GM12878 (cell line): ENCODE data around the gene SLC25A26. TPM values are rescaled to one million over a fixed set of nuclear protein-coding genes. Genes with fewer than 3 reads are reported as not detected.

Experiments
- ATAC-seq: fragments of 200-7000 bp; cut with Tn5 transposase; 3 replicates; pipeline ENCODE4 v1.9.1; 2020; ENCODE audit warnings: mild to moderate bottlenecking, moderate library complexity
- BruUV-seq: library from RNA; stranded (reverse); fragments of 400-500 nt; replicated peaks from 2 replicates; lab custom pipeline; 2021; lab: Mats Ljungman, UMichigan
- CTCF ChIA-PET: fragments of 300-600 bp; sonication (Branson Sonifier 250); formaldehyde crosslinking; extraction: SDS; loops from one replicate; lab custom pipeline; 2021; ENCODE audit warnings: inconsistent platforms; lab: Yijun Ruan, JAX
- POLR2A ChIA-PET: fragments of 350-600 bp; formaldehyde crosslinking; extraction: SDS; loops from one replicate; lab custom pipeline; 2021; ENCODE audit warnings: inconsistent platforms; lab: Charles Lee
- RAD21 ChIA-PET: fragments of 300-600 bp; sonication (Branson Sonifier 250); formaldehyde crosslinking; loops from one replicate; lab custom pipeline; 2023; ENCODE audit warnings: antibody characterized with exemption; ENCODE audit not compliant: unreplicated experiment; lab: Charles Lee
- SMC1A ChIA-PET: fragments of 300-600 bp; sonication (Branson Sonifier 250); formaldehyde crosslinking; loops from one replicate; lab custom pipeline; 2023; ENCODE audit not compliant: unreplicated experiment, uncharacterized antibody; lab: Charles Lee
- DNase-seq: peaks from one replicate; pipeline ENCODE4 v3.0.0-alpha.2; 2011; ENCODE audit warnings: low read depth, low spot score
- FAIRE-seq: peaks from 3 replicates; lab custom pipeline; 2011; peaks lifted over from hg19 to GRCh38; lab: Jason Lieb, UNC
- H2AFZ ChIP-seq: 2 replicates; pipeline ENCODE4 v1.6.0; 2011; ENCODE audit warnings: low read depth, low read length, control low read depth; ENCODE audit not compliant: control insufficient read depth
- H3K27ac ChIP-seq: 2 replicates; pipeline ENCODE4 v1.5.1; 2011; ENCODE audit warnings: control low read depth; ENCODE audit not compliant: control insufficient read depth, insufficient read depth
- H3K27me3 ChIP-seq, 2 experiments: replicated peaks in 1 of 2; 2 replicates each; pipeline versions ENCODE4 v1.6.0 to v1.6.1; 2011; ENCODE audit warnings: low read length in 1 of 2; ENCODE audit not compliant: control insufficient read depth in 2 of 2, insufficient read depth in 2 of 2
- H3K36me3 ChIP-seq, 2 experiments: 2 replicates each; pipeline ENCODE4 v1.5.1; 2011; ENCODE audit warnings: low read length in 1 of 2; ENCODE audit not compliant: control insufficient read depth in 2 of 2, insufficient read depth in 2 of 2
- H3K4me1 ChIP-seq: 2 replicates; pipeline ENCODE4 v1.6.1; 2011; ENCODE audit warnings: mild to moderate bottlenecking, low read length, moderate library complexity, mixed read lengths; ENCODE audit not compliant: control insufficient read depth, insufficient read depth
- H3K4me2 ChIP-seq: 2 replicates; pipeline ENCODE4 v1.6.0; 2011; ENCODE audit warnings: control low read depth; ENCODE audit not compliant: control insufficient read depth, insufficient read depth
- H3K4me3 ChIP-seq: fragments of 200-600 bp; sonication (generic); 2 replicates; pipeline ENCODE4 v1.5.1; 2016
- H3K79me2 ChIP-seq: 2 replicates; pipeline ENCODE4 v1.6.0; 2011; ENCODE audit warnings: low read length; ENCODE audit not compliant: control insufficient read depth, insufficient read depth
- H3K9ac ChIP-seq: 2 replicates; pipeline ENCODE4 v1.8.0; 2011; ENCODE audit warnings: low read length, control low read depth, mixed read lengths; ENCODE audit not compliant: control insufficient read depth, insufficient read depth
- H3K9me3 ChIP-seq: replicated peaks from 3 replicates; pipeline ENCODE4 v1.5.1; 2011; ENCODE audit warnings: mild to moderate bottlenecking, low read length; ENCODE audit not compliant: control insufficient read depth, insufficient read depth
- H4K20me1 ChIP-seq: 2 replicates; pipeline ENCODE4 v1.6.0; 2011; ENCODE audit not compliant: control insufficient read depth, insufficient read depth
- ATF7 ChIP-seq: fragments of 450-650 bp; IDR thresholded peaks from 2 replicates; pipeline ENCODE4 v1.6.1; 2016; ENCODE audit warnings: low read depth, mild to moderate bottlenecking
- BCL11A ChIP-seq: IDR thresholded peaks from 2 replicates; pipeline ENCODE4 v1.6.1; 2011; ENCODE audit warnings: low read depth, low read length
- BMI1 ChIP-seq: fragments of 450-650 bp; IDR thresholded peaks from 2 replicates; pipeline ENCODE4 v1.6.1; 2016; ENCODE audit warnings: mild to moderate bottlenecking, moderate library complexity, borderline replicate concordance
- CHD1 ChIP-seq: IDR thresholded peaks from 2 replicates; pipeline ENCODE4 v1.6.1; 2012; ENCODE audit warnings: low read depth, low read length, improper control_type of control experiment
- FOXK2 ChIP-seq: fragments of 450-650 bp; IDR thresholded peaks from 2 replicates; pipeline ENCODE4 v1.6.1; 2017; ENCODE audit warnings: mild to moderate bottlenecking, moderate library complexity
- GATAD2B ChIP-seq: fragments of 450-650 bp; conservative IDR thresholded peaks from 2 replicates; pipeline ENCODE4 v1.6.1; 2017; ENCODE audit warnings: low read depth, mild to moderate bottlenecking, moderate library complexity
- HDGF ChIP-seq: fragments of 450-650 bp; IDR thresholded peaks from 2 replicates; pipeline ENCODE4 v1.6.1; 2016; ENCODE audit warnings: antibody characterized with exemption
- IKZF1 ChIP-seq: fragments of 450-650 bp; conservative IDR thresholded peaks from 2 replicates; pipeline ENCODE4 v1.6.1; 2017; ENCODE audit warnings: antibody characterized with exemption, mild to moderate bottlenecking
- IRF5 ChIP-seq: fragments of 450-650 bp; IDR thresholded peaks from 2 replicates; pipeline ENCODE4 v1.6.1; 2017; ENCODE audit warnings: borderline replicate concordance
- JUNB ChIP-seq: IDR thresholded peaks from 2 replicates; pipeline ENCODE4 v1.6.1; 2016; ENCODE audit warnings: antibody characterized with exemption, mild to moderate bottlenecking
- KDM1A ChIP-seq: fragments of 200-600 bp; sonication (generic); IDR thresholded peaks from 2 replicates; pipeline ENCODE4 v1.6.1; 2016; ENCODE audit warnings: borderline replicate concordance
- MTA3 ChIP-seq: IDR thresholded peaks from 2 replicates; pipeline ENCODE4 v1.6.1; 2012; ENCODE audit warnings: low read length, inconsistent platforms, borderline replicate concordance
- NFYA ChIP-seq: IDR thresholded peaks from 2 replicates; pipeline ENCODE4 v1.6.1; 2011; ENCODE audit warnings: low read depth, mild to moderate bottlenecking, low read length, improper control_type of control experiment, borderline replicate concordance
- SP1 ChIP-seq: IDR thresholded peaks from one replicate; pipeline ENCODE4 v1.6.1; 2011; ENCODE audit warnings: low read depth, low read length
- TCF7 ChIP-seq: IDR thresholded peaks from 2 replicates; pipeline ENCODE4 v1.6.1; 2014; ENCODE audit warnings: antibody characterized with exemption, borderline replicate concordance
- ZZZ3 ChIP-seq: IDR thresholded peaks from 2 replicates; pipeline ENCODE4 v1.6.1; 2011; ENCODE audit warnings: low read depth; ENCODE audit not compliant: control insufficient read depth, insufficient read length
- WGBS: methylation state at CpG from one replicate; pipeline ENCODE4 v1.1.6; 2016; ENCODE audit warnings: low lambda C conversion rate; ENCODE audit not compliant: insufficient replicate concordance, insufficient coverage; ENCODE audit errors: missing lambda C conversion rate; 5-methylcytosine and 5-hydroxymethylcytosine counted together
- in situ Hi-C: fragments of 300-500 bp; cut with MboI; formaldehyde crosslinking; loops from 9 replicates; pipeline ENCODE4 v1.14.3; 2018; ENCODE audit warnings: mixed read lengths
- intact Hi-C: fragments of 100-400 bp; cut with micrococcal nuclease; formaldehyde crosslinking; loops from one replicate; pipeline ENCODE4 v1.14.2; 2022; ENCODE audit not compliant: unreplicated experiment
- polyA plus RNA-seq, 11 experiments: library from polyadenylated mRNA; depleted of rRNA in 4 of 11; unstranded in 6 of 11; stranded (reverse) in 5 of 11; fragments of >200 nt; fragmentation: Nextera tagmentation in 4 of 11; fragmentation: Illumina TruSeq in 1 of 11; extraction: Ambion mirVana in 4 of 11; extraction: Trizol in 1 of 11; gene quantifications; 1 replicate in 1 of 11; 2 replicates in 10 of 11; pipeline versions ENCODE4 v1.2.1 to v1.2.3, GENCODE V29; 2011 to 2016; ENCODE audit warnings: inconsistent platforms in 2 of 11, missing spikeins in 2 of 11, low read depth in 1 of 11
- total RNA-seq, 4 experiments: library from RNA; depleted of rRNA in 3 of 4; stranded (reverse); fragments of >200 nt in 3 of 4; fragmentation: Illumina TruSeq in 1 of 4; extraction: Trizol in 1 of 4; gene quantifications; 2 replicates each; pipeline versions ENCODE4 v1.2.1 to v1.2.3, GENCODE V29; 2013 to 2021
- TF ChIP-seq, protein P1 (sequence below): fragments of 450-650 bp; formaldehyde crosslinking; IDR thresholded peaks from 2 replicates; pipeline ENCODE4 v1.4.0; 2020; ENCODE audit warnings: mild to moderate bottlenecking, moderate library complexity

The SLC25A26 gene
- total and polyA plus RNA-seq, 10 of the 15 experiments (the other 5 are each of a cell fraction or from before 2014, with no cell fraction given) = 14.6 to 49.7 (median 24.9) TPM

DNA sequence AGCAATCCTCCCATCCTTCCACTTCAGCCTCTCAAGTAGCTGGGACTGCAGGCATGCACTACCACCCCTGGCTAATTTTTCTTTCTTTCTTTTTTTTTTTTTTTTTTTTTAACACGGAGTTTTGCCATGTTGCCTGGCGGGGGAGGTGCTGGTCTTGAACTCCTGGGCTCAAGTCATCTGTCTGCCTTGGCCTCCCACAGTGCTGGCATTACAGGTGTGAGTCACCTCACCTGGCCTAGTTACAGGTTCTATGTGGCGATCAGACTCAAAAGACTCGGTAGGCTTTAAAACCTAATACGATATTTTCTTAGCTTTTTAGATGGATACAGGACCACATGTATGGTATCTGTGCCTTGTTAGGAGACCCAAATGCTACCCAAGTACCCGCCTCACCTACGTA, 14.0 kb upstream of the SLC25A26 start:
- no peak for ATAC-seq
- H3K9ac ChIP-seq = no peak overlapping the region
- ChIA-PET CTCF (no interaction called here), POLR2A (interaction anchor here (0.7 kb wide), 1 partner anchor 1864 kb away, joined by 4 read pairs; no protein-coding TSS in a partner anchor), SMC1A (no interaction called here), RAD21 (no interaction called here)
- H2AFZ ChIP-seq = no peak overlapping the region
- intact Hi-C loops = no loop called here
- H3K9me3 ChIP-seq = no peaks in the 10 kb centered on the region
- BruUV-seq = no TSS peak
- H3K27ac ChIP-seq = no peak overlapping the region
- H3K27me3 ChIP-seq = no peaks in the 10 kb centered on the region
- in situ Hi-C loops = no loop called here
- TF ChIP-seq ZZZ3 = no peak
- TF ChIP-seq TCF7 = no peak
- TF ChIP-seq HDGF = no peak
- TF ChIP-seq FOXK2 = no peak
- TF ChIP-seq BMI1 = no peak
- no peak for TF ChIP-seq CHD1
- no peak for TF ChIP-seq NFYA
- no peak overlapping the region for H3K4me2 ChIP-seq
- DNase-seq = no peak
- no peak for FAIRE-seq
- no peaks in the 10 kb centered on the region for H3K79me2 ChIP-seq
- H3K4me3 ChIP-seq = no peak overlapping the region
- WGBS = 51% methylated on average over 6 of the region's 7 CpGs
- H3K36me3 ChIP-seq = no peaks in the 10 kb centered on the region
- no peaks in the 10 kb centered on the region for H4K20me1 ChIP-seq
- H3K4me1 ChIP-seq = no peaks in the 10 kb centered on the region

DNA sequence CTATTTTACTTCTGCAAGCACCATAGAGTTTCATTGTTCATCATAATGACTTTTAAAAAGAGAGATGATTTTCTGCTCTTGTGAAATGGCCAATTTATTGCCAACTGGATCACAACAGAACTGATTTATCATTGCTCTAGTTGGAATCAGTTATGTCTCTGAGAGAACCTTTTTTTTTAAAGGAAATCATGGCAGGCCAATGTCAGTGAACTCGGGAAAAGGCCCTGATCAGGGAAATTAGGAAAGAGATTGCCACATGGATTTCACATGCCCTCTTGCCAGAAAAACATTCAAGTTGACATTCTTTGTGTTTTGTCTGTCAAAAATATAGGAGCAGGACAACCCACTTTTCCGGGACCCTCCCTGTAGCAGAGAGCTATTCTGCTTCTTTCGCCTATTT, 12.6 kb upstream of the SLC25A26 start:
- TF ChIP-seq MTA3 = no peak
- no peak for TF ChIP-seq ATF7
- no peak for TF ChIP-seq GATAD2B
- TF ChIP-seq, protein P1, sequence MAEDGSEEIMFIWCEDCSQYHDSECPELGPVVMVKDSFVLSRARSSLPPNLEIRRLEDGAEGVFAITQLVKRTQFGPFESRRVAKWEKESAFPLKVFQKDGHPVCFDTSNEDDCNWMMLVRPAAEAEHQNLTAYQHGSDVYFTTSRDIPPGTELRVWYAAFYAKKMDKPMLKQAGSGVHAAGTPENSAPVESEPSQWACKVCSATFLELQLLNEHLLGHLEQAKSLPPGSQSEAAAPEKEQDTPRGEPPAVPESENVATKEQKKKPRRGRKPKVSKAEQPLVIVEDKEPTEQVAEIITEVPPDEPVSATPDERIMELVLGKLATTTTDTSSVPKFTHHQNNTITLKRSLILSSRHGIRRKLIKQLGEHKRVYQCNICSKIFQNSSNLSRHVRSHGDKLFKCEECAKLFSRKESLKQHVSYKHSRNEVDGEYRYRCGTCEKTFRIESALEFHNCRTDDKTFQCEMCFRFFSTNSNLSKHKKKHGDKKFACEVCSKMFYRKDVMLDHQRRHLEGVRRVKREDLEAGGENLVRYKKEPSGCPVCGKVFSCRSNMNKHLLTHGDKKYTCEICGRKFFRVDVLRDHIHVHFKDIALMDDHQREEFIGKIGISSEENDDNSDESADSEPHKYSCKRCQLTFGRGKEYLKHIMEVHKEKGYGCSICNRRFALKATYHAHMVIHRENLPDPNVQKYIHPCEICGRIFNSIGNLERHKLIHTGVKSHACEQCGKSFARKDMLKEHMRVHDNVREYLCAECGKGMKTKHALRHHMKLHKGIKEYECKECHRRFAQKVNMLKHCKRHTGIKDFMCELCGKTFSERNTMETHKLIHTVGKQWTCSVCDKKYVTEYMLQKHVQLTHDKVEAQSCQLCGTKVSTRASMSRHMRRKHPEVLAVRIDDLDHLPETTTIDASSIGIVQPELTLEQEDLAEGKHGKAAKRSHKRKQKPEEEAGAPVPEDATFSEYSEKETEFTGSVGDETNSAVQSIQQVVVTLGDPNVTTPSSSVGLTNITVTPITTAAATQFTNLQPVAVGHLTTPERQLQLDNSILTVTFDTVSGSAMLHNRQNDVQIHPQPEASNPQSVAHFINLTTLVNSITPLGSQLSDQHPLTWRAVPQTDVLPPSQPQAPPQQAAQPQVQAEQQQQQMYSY (CRISPR knock-in tag) = no peak
- TF ChIP-seq IRF5 = no peak
- no peak for TF ChIP-seq ZZZ3
- no peak for TF ChIP-seq IKZF1
- no peak for TF ChIP-seq BCL11A
- no peak for TF ChIP-seq SP1
- no peak for TF ChIP-seq KDM1A
- no peak for TF ChIP-seq JUNB
- ATAC-seq (no peak), DNase-seq (no peak), FAIRE-seq (no peak)
- ChIA-PET POLR2A (no interaction called here), RAD21 (no interaction called here), CTCF (no interaction called here), SMC1A (no interaction called here)
- no TSS peak for BruUV-seq
- H3K36me3 ChIP-seq = no peaks in the 10 kb centered on the region
- WGBS = 65% methylated on average over 3 of the region's 3 CpGs
- no peaks in the 10 kb centered on the region for H3K4me1 ChIP-seq
- H3K4me2 ChIP-seq = no peak overlapping the region
- no peak overlapping the region for H3K4me3 ChIP-seq
- no peaks in the 10 kb centered on the region for H3K27me3 ChIP-seq
- no peak overlapping the region for H3K9ac ChIP-seq
- H2AFZ ChIP-seq = no peak overlapping the region
- no peaks in the 10 kb centered on the region for H3K9me3 ChIP-seq
- intact Hi-C loops (no loop called here), in situ Hi-C loops (no loop called here)
- H4K20me1 ChIP-seq = no peaks in the 10 kb centered on the region
- H3K27ac ChIP-seq = no peak overlapping the region
- H3K79me2 ChIP-seq = no peaks in the 10 kb centered on the region
